Measurements from ENCODE around the gene TENT5C.

Gene TENT5C

GRCh38 chr1:117644696-117645311 is 39.0 kb downstream of the TENT5C start:
- no peak for ATAC-seq
- TF ChIP-seq ZFP30 (CRISPR knock-in tag; IDR thresholded peaks at IDR 0.05) = no peak
- TF ChIP-seq OSR1 (CRISPR knock-in tag; IDR thresholded peaks at IDR 0.05) = no peak
- no peak for TF ChIP-seq RARB (CRISPR knock-in tag; IDR thresholded peaks at IDR 0.05)
- no peak for TF ChIP-seq ISL1 (CRISPR knock-in tag; IDR thresholded peaks at IDR 0.05)
- no peak for TF ChIP-seq ARNTL (CRISPR knock-in tag; IDR thresholded peaks at IDR 0.05; ENCODE audit: borderline replicate concordance, low read depth)
- TF ChIP-seq PPARA (CRISPR knock-in tag; IDR thresholded peaks at IDR 0.05; ENCODE audit: borderline replicate concordance) = no peak

DNA sequence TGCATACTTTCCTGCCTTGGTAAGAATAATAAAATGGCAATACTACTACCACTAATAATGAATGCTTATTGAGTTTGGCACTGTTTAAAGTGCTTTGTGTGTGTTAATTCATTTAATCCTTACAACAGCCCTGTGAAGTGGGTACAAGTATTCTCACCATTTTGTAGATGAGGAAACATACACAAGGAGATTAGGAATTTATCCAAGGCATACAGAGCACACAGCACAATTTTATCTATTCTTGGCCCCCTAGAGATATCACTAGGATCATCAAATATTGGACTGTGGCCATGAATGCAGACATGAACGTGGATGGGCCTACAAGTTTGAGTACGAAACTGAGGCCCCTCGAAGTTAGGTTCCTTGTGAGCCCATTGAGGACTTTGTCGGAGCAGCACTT is 39.5 kb downstream of the TENT5C start:
- no peak for ATAC-seq
- TF ChIP-seq PATZ1 (CRISPR knock-in tag; IDR thresholded peaks at IDR 0.05; ENCODE audit: borderline replicate concordance) (no peak), CREB5 (CRISPR knock-in tag; IDR thresholded peaks at IDR 0.05; ENCODE audit: low read depth) (no peak), ZNF70 (CRISPR knock-in tag; IDR thresholded peaks at IDR 0.05) (no peak), TOX (CRISPR knock-in tag; IDR thresholded peaks at IDR 0.05; ENCODE audit: borderline replicate concordance) (no peak), ZFP3 (CRISPR knock-in tag; IDR thresholded peaks at IDR 0.05) (no peak), SNAI2 (CRISPR knock-in tag; IDR thresholded peaks at IDR 0.05) (no peak), TCF4 (CRISPR knock-in tag; IDR thresholded peaks at IDR 0.05; ENCODE audit: borderline replicate concordance) (no peak), ARNTL (CRISPR knock-in tag; IDR thresholded peaks at IDR 0.05; ENCODE audit: borderline replicate concordance, low read depth) (no peak), ESRRG (CRISPR knock-in tag; IDR thresholded peaks at IDR 0.05) (no peak), POU6F1 (CRISPR knock-in tag; IDR thresholded peaks at IDR 0.05; ENCODE audit: borderline replicate concordance, low read depth) (no peak), ZNF8 (CRISPR knock-in tag; IDR thresholded peaks at IDR 0.05) (no peak)

DNA sequence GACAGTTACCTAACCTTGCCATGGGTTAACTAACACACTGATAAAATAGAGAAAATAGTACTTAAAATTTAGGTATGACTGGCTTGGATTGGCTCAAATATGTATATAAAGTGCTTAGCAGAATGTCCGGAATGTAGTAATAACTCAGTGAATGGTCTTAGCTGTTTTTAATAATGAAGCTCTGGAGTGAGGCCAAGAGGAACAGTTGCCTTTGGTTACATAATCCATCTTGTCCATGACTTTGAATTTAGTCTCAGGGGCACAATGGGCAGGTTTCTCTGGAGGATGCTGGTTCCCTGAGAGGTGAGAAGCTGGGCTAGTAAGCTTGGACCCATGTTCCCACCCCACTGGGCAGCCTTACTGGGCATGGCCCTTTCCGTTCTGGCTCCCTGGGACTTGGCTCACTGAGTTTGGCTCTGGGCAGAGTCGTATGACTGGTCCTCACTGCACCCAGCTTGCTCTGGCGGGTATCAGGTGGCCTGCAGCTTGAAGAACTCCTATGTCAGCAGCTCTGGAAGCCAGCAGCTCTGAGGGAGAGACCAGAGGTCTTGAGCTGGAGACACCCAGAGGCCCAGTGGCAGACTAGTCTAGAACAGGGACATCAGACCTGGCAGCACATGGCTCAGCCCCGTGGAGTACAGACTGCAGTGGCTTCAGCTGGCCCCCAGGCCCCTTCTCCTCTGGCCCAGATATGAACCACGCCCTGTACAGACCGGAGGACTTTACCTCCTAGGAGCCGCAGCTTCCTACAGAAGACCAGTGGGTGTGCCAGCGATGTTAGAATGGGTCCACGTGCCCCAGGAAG is 40.4 kb downstream of the TENT5C start:
- TF ChIP-seq TOX (CRISPR knock-in tag; IDR thresholded peaks at IDR 0.05; ENCODE audit: borderline replicate concordance) = no peak
- TF ChIP-seq ISL1 (CRISPR knock-in tag; IDR thresholded peaks at IDR 0.05) = 0 out of 2 replicates have a peak, but pooled peaks have one; percentile 16
- ATAC-seq = peak; percentile 61

DNA sequence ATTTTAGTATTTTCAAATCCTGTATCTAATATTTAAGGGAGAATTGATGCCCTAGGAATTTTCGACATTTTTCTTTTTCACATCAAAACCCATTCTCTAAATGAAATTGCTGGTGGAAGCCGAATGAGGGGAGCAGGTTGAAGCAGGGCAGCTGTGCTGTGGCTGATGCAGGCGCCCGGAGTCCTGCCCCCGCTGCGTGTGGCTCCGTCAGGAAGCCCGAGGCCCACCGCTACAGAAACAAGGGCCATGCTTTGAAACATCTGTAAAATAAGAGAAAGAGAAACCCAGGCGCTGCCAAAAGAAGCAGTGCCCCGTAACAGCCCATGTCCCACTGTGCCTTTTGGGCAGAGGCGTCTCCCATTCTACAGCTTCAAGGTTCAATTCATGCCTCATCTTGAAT is 41.1 kb downstream of the TENT5C start:
- no peak for ATAC-seq
- TF ChIP-seq RARB (CRISPR knock-in tag; IDR thresholded peaks at IDR 0.05) (no peak), CREB5 (CRISPR knock-in tag; IDR thresholded peaks at IDR 0.05; ENCODE audit: low read depth) (no peak), POU6F1 (CRISPR knock-in tag; IDR thresholded peaks at IDR 0.05; ENCODE audit: borderline replicate concordance, low read depth) (no peak), ZNF565 (CRISPR knock-in tag; conservative IDR thresholded peaks at IDR 0.05; ENCODE audit: low read depth) (no peak), TCF4 (CRISPR knock-in tag; IDR thresholded peaks at IDR 0.05; ENCODE audit: borderline replicate concordance) (no peak), CSDC2 (CRISPR knock-in tag; IDR thresholded peaks at IDR 0.05) (no peak), ZC3H10 (CRISPR knock-in tag; IDR thresholded peaks at IDR 0.05) (no peak), ARNTL (CRISPR knock-in tag; IDR thresholded peaks at IDR 0.05; ENCODE audit: borderline replicate concordance, low read depth) (no peak), ZNF8 (CRISPR knock-in tag; IDR thresholded peaks at IDR 0.05) (no peak), PPARA (CRISPR knock-in tag; IDR thresholded peaks at IDR 0.05; ENCODE audit: borderline replicate concordance) (no peak), OSR1 (CRISPR knock-in tag; IDR thresholded peaks at IDR 0.05) (no peak)

All from SK-N-SH treated with all-trans-retinoic acid at 6 μM for 48 hours (cell line).